NOMO-1 treated with DMSO at 0.1 percent for 48 hours (cell line): ENCODE measurements around the gene ST8SIA5.

Experiments
- DNase-seq: peaks from one replicate; lab custom pipeline; 2025; ENCODE audit not compliant: unreplicated experiment; lab: John Stamatoyannopoulos, UW

The ST8SIA5 gene

GRCh38 chr18:46630991-46631390, 125.9 kb downstream of the ST8SIA5 start:
- DNase-seq, result no peak

GRCh38 chr18:46630160-46630559, 126.7 kb downstream of the ST8SIA5 start:
- DNase-seq, result peak; percentile 16

- no peak for DNase-seq
Measured at GRCh38 chr18:46629361-46629760, 127.5 kb downstream of the ST8SIA5 start.

- no peak for DNase-seq
Measured at GRCh38 chr18:46628206-46628605, 128.6 kb downstream of the ST8SIA5 start.

GRCh38 chr18:46627136-46627535, 129.7 kb downstream of the ST8SIA5 start:
- no peak for DNase-seq

- no peak for DNase-seq
Measured at GRCh38 chr18:46625069-46625468, 131.8 kb downstream of the ST8SIA5 start.

GRCh38 chr18:46624127-46624526, 132.7 kb downstream of the ST8SIA5 start:
- DNase-seq, result no peak

GRCh38 chr18:46623541-46623940, 133.3 kb downstream of the ST8SIA5 start:
- no peak for DNase-seq

- no peak for DNase-seq
Measured at GRCh38 chr18:46622999-46623398, 133.9 kb downstream of the ST8SIA5 start.

GRCh38 chr18:46622451-46622850, 134.4 kb downstream of the ST8SIA5 start:
- no peak for DNase-seq

- DNase-seq, result no peak
Measured at GRCh38 chr18:46621871-46622270, 135.0 kb downstream of the ST8SIA5 start.

- DNase-seq, result no peak
Measured at GRCh38 chr18:46621111-46621766, 135.6 kb downstream of the ST8SIA5 start.

- DNase-seq, result no peak
Measured at GRCh38 chr18:46619559-46619958, 137.3 kb downstream of the ST8SIA5 start.
